Lung (tissue), 12 donors: ENCODE results near the gene KCNJ6. TPM values are rescaled to one million over a fixed set of nuclear protein-coding genes. Genes with fewer than 3 reads are reported as not detected.

ENCODE experiments used
- ATAC-seq: fragments of 200-7000 bp; cut with Tn5 transposase; one replicate; pipeline ENCODE4 v1.9.1; 2020; ENCODE audit warnings: moderate number of reproducible peaks; ENCODE audit not compliant: insufficient read depth, low FRiP score
- DNase-seq, 3 donors: peaks; one replicate each; pipeline ENCODE4 v3.0.0-alpha.2; 2013 to 2017
- H3K27ac ChIP-seq, 2 donors: one replicate each; pipeline ENCODE4 v1.5.1; 2013; ENCODE audit warnings: mild to moderate bottlenecking in 2 of 2, moderate library complexity in 2 of 2, control low read depth in 1 of 2, inconsistent platforms in 1 of 2, low read depth in 1 of 2, low read length in 1 of 2
- H3K27me3 ChIP-seq, 3 donors: one replicate each; pipeline ENCODE4 v1.5.1; 2013; ENCODE audit warnings: low read length in 2 of 3; ENCODE audit not compliant: control insufficient read depth in 3 of 3, insufficient read depth in 3 of 3
- H3K36me3 ChIP-seq, 4 donors: one replicate each; pipeline ENCODE4 v1.5.1; 2013; ENCODE audit warnings: low read length in 4 of 4, mild to moderate bottlenecking in 1 of 4, moderate library complexity in 1 of 4; ENCODE audit not compliant: control insufficient read depth in 4 of 4, insufficient read depth in 4 of 4
- H3K4me1 ChIP-seq, 5 donors: one replicate each; pipeline ENCODE4 v1.5.1; 2013; ENCODE audit warnings: low read length in 5 of 5, mild to moderate bottlenecking in 2 of 5, moderate library complexity in 1 of 5; ENCODE audit not compliant: control insufficient read depth in 5 of 5, insufficient read depth in 5 of 5
- H3K4me3 ChIP-seq: one replicate; pipeline ENCODE4 v1.5.1; 2013; ENCODE audit warnings: mild to moderate bottlenecking, control low read depth, moderate library complexity
- H3K9ac ChIP-seq, 2 donors: one replicate each; pipeline ENCODE4 v1.5.1; 2013; ENCODE audit warnings: low read length in 2 of 2, control low read depth in 1 of 2; ENCODE audit not compliant: insufficient read depth in 1 of 2
- H3K9me3 ChIP-seq, 4 donors: one replicate each; pipeline ENCODE4 v1.5.1; 2013; ENCODE audit warnings: low read length in 3 of 4, mild to moderate bottlenecking in 1 of 4, moderate library complexity in 1 of 4; ENCODE audit not compliant: control insufficient read depth in 4 of 4, insufficient read depth in 3 of 4
- CTCF ChIP-seq: IDR thresholded peaks from 2 replicates; pipeline ENCODE4 v1.5.1; 2012; ENCODE audit warnings: mild to moderate bottlenecking; ENCODE audit errors: control extremely low read depth, extremely low read depth
- WGBS, 2 donors: extraction: QIAGEN DNeasy Blood & Tissue Kit; methylation state at CpG; one replicate each; pipeline ENCODE4 v1.1.7; 2013; 5-methylcytosine and 5-hydroxymethylcytosine counted together
- polyA plus RNA-seq, 2 donors: library from polyadenylated mRNA; stranded (reverse); fragments of 200-250 nt; gene quantifications; one replicate each; pipeline ENCODE4 v1.2.1, GENCODE V29; 2013
- total RNA-seq, 2 donors: library from RNA; depleted of rRNA in 1 of 2; stranded (reverse); fragments of >200 nt in 1 of 2; gene quantifications; one replicate each; pipeline ENCODE4 v1.2.1, GENCODE V29; 2014 to 2021
- donor health status: control.
- donor health status: control.
- donor health status: Bipolar disorder and iron deficiency.
- donor health status: healthy.
- donor health status: DM: yes; HTN: yes; CAD: no.

The KCNJ6 gene
- total and polyA plus RNA-seq, 4 donors = 0.01 to 0.31 (median 0.03) TPM

DNA sequence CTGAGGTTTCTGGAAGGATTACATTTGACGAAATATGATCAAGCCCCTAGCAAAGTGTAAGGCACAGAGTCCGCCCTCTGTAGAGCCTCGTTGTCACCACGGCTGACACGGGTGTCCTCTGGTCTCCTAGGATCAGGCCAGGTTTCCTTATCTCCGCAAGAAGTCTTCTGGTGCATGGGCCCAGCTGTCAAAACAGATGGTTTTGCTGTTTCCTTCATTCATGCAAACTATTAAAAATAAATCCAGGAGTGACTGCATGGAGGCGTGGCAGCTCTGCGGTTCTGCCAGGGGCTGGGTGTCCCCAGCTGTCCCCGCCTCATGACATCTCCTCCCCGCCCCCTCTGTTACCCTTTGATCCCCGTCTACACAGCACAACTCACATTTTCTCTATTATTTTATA is 340.7 kb downstream of the KCNJ6 start:
- WGBS, 2 donors = 94% methylated on average over 11 of the region's 11 CpGs
- ATAC-seq (no peak), DNase-seq (no peak)

GRCh38 chr21:37574751-37575150 is 341.5 kb downstream of the KCNJ6 start:
- H3K9ac ChIP-seq = no peak overlapping the region
- H3K4me1 ChIP-seq = no peaks in the 10 kb centered on the region
- H3K9me3 ChIP-seq = peaks cover 0 to 9% (median 4%) of the 10 kb centered on the region in 4 donors
- H3K27me3 ChIP-seq = no peaks in the 10 kb centered on the region
- ATAC-seq (no peak), DNase-seq (no peak)
- H3K4me3 ChIP-seq = no peak overlapping the region
- no peaks in the 10 kb centered on the region for H3K36me3 ChIP-seq
- no peak overlapping the region for H3K27ac ChIP-seq
- no peak for TF ChIP-seq CTCF
- 92 to 96% methylated on average over 7 of the region's 7 CpGs for WGBS, 2 donors

More for the DNA sequence above, 340.7 kb downstream of the KCNJ6 start:
- Histone ChIP-seq H3K27ac (no peak overlapping the region), H3K4me1 (no peaks in the 10 kb centered on the region), H3K27me3 (no peaks in the 10 kb centered on the region), H3K9ac (no peak overlapping the region), H3K9me3 (peaks cover 0 to 9% (median 4%) of the 10 kb centered on the region in 4 donors), H3K4me3 (no peak overlapping the region), H3K36me3 (no peaks in the 10 kb centered on the region)
- TF ChIP-seq CTCF = no peak

GRCh38 chr21:37574316-37574715 is 341.9 kb downstream of the KCNJ6 start:
- Histone ChIP-seq H3K27me3 (no peaks in the 10 kb centered on the region), H3K27ac (no peak overlapping the region), H3K36me3 (no peaks in the 10 kb centered on the region), H3K9me3 (peaks cover 0 to 9% (median 4%) of the 10 kb centered on the region in 4 donors), H3K9ac (no peak overlapping the region), H3K4me3 (no peak overlapping the region), H3K4me1 (no peaks in the 10 kb centered on the region)
- WGBS, 2 donors = 93% methylated on average over 6 of the region's 6 CpGs
- no peak for TF ChIP-seq CTCF
- ATAC-seq (no peak), DNase-seq (no peak)

DNA sequence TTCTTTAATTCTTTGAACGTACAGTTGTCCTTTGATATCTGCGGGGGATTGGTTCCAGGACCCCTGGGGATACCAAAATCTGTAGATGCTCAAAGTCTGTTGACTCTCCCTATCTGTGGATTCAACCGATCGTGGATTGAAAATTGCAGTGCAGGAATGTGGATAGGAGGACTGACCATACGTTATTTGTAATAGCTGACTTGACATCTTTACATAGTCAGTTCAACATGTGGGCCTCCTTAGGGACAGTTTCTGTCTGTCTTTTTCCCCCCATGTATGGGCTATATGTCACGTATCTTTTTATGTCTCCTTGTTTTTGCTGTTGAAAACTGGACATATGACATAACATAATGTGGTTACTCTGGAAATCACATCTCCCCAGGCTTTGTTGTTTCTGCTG is 344.8 kb downstream of the KCNJ6 start:
- no peak overlapping the region for H3K9ac ChIP-seq
- H3K9me3 ChIP-seq = no peaks in the 10 kb centered on the region
- ATAC-seq (no peak), DNase-seq (no peak)
- WGBS, 2 donors = 84 to 89% methylated on average over 6 of the region's 6 CpGs
- TF ChIP-seq CTCF = no peak
- no peaks in the 10 kb centered on the region for H3K36me3 ChIP-seq
- no peak overlapping the region for H3K27ac ChIP-seq
- no peak overlapping the region for H3K4me3 ChIP-seq
- no peaks in the 10 kb centered on the region for H3K27me3 ChIP-seq
- H3K4me1 ChIP-seq = no peaks in the 10 kb centered on the region
